Gastroesophageal sphincter (tissue), 3 donors: ENCODE measurements around the gene VCX3B.

Source experiments
- CTCF ChIP-seq, 4 experiments: fragments of 200-600 bp in 2 of 4; fragments of 450-650 bp in 2 of 4; sonication (generic) in 1 of 4; IDR thresholded peaks; one replicate each; pipeline ENCODE4 v1.5.1; 2017 to 2019; ENCODE audit warnings: antibody characterized with exemption in 4 of 4, mild to moderate bottlenecking in 2 of 4, moderate library complexity in 2 of 4
- POLR2A ChIP-seq, 2 donors: fragments of 450-650 bp; IDR thresholded peaks; one replicate each; pipeline ENCODE4 v1.6.1; 2017; ENCODE audit warnings: antibody characterized with exemption in 2 of 2, mild to moderate bottlenecking in 2 of 2, moderate library complexity in 1 of 2

DNA sequence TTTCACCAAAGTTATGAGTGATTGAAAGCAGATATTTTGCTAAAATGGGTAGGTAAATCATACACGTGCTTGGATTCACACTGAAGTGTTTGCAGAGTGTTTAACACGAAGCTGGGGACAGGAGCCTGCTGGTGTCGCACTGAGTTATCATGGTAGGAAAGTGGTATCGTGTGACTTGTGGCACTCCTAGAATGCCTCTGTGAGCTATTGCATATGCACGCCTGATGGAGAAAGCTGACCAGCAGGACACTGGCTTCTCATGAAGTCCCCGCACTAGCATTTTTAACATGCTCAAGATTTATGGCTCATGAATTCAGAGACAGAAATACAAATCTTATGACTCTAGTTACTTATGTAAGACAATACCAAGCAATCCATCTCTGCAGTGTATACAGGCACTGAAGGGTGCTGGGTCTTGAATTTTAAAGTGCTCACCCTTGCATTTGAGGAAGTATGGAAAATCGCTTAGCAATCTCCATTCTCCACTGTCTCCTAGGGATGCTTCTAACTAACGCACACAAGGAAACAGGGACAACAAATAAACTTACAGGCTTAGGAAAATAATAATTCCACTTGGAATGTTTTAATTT lies 19.8 kb downstream of the VCX3B start:
- TF ChIP-seq CTCF (IDR thresholded peaks at IDR 0.05) (no peak), POLR2A (IDR thresholded peaks at IDR 0.05) (no peak)
